ENCODE data around the gene SBF1.

SBF1 gene

GRCh38 chr22:50473855-50474671 is 772 bp downstream of the SBF1 start:
- DNase-seq = peak; percentile 71
- H3K14ac ChIP-seq (ENCODE audit: low read length in 2 of 2) = peak overlapping the region in 1 of 2 experiments; percentile 82
- H3K27me3 ChIP-seq (ENCODE audit: control insufficient read depth in 1 of 2, insufficient read depth in 1 of 2, low read length in 2 of 2) = peaks cover 0 to 4% of the 10 kb centered on the region in 2 experiments
- H2AFZ ChIP-seq (ENCODE audit: low read depth, low read length) = no peak overlapping the region
- H3K36me3 ChIP-seq (ENCODE audit: control insufficient read depth in 1 of 2, insufficient read depth in 2 of 2, low read depth in 1 of 2, low read length in 2 of 2) = peaks cover 0 to 25% of the 10 kb centered on the region in 2 experiments
- peak overlapping the region; percentile 85 to 91 for H3K4me3 ChIP-seq (ENCODE audit: insufficient read depth in 1 of 2, low read depth in 1 of 2, low read length in 2 of 2)
- H3K9ac ChIP-seq (ENCODE audit: low read length) = peak overlapping the region; percentile 88
- no peaks in the 10 kb centered on the region for H3K79me1 ChIP-seq (replicated peaks; ENCODE audit: low read length, poor library complexity, severe bottlenecking)
- peak overlapping the region in 1 of 2 experiments; percentile 9 for H3K4ac ChIP-seq (ENCODE audit: low read depth in 1 of 2, low read length in 2 of 2)
- no peak overlapping the region for H4K91ac ChIP-seq (ENCODE audit: low read length)
- no peak overlapping the region for H4K8ac ChIP-seq (ENCODE audit: low read length)
- H3K4me1 ChIP-seq (ENCODE audit: control insufficient read depth, insufficient read depth, low read depth, low read length) = peaks cover 54% of the 10 kb centered on the region
- H2BK15ac ChIP-seq (ENCODE audit: low read depth, poor library complexity, severe bottlenecking) = no peak overlapping the region
- H3K4me2 ChIP-seq (ENCODE audit: low read length, poor library complexity, severe bottlenecking) = peak overlapping the region; percentile 63
- no peak overlapping the region for H2AK5ac ChIP-seq (ENCODE audit: low read length, severe bottlenecking)
- H2BK12ac ChIP-seq (ENCODE audit: low read length in 2 of 2) = no peak overlapping the region
- WGBS = 14% methylated on average over 36 of the region's 62 CpGs
- H3K9me3 ChIP-seq (ENCODE audit: control insufficient read depth, low read length) = no peaks in the 10 kb centered on the region
- H3K23ac ChIP-seq (ENCODE audit: low read length in 2 of 2) = no peak overlapping the region
- H2BK120ac ChIP-seq (ENCODE audit: low read depth, low read length) = peak overlapping the region; percentile 20
- peak overlapping the region; percentile 8 for H3K27ac ChIP-seq (ENCODE audit: low read length, poor library complexity, severe bottlenecking)
- H3K18ac ChIP-seq (ENCODE audit: low read depth in 1 of 2, low read length in 2 of 2) = peak overlapping the region in 1 of 2 experiments; percentile 37
- no peak overlapping the region for H2BK5ac ChIP-seq (ENCODE audit: low read depth, low read length, poor library complexity, severe bottlenecking)

GRCh38 chr22:50473088-50473487 is 1.7 kb downstream of the SBF1 start:
- 98% methylated on average over 6 of the region's 6 CpGs for WGBS
- no peak for DNase-seq
- no peak overlapping the region for H3K14ac ChIP-seq (ENCODE audit: low read length in 2 of 2)

GRCh38 chr22:50471962-50472361 is 2.9 kb downstream of the SBF1 start:
- DNase-seq = no peak
- Histone ChIP-seq H4K8ac (ENCODE audit: low read length) (no peak overlapping the region), H3K4me1 (ENCODE audit: control insufficient read depth, insufficient read depth, low read depth, low read length) (peaks cover 65% of the 10 kb centered on the region), H3K79me1 (replicated peaks; ENCODE audit: low read length, poor library complexity, severe bottlenecking) (peaks cover 15% of the 10 kb centered on the region), H3K14ac (ENCODE audit: low read length in 2 of 2) (no peak overlapping the region), H2BK15ac (ENCODE audit: low read depth, poor library complexity, severe bottlenecking) (no peak overlapping the region), H2BK12ac (ENCODE audit: low read length in 2 of 2) (no peak overlapping the region), H3K4me2 (ENCODE audit: low read length, poor library complexity, severe bottlenecking) (no peak overlapping the region), H3K27ac (ENCODE audit: low read length, poor library complexity, severe bottlenecking) (no peak overlapping the region), H2AFZ (ENCODE audit: low read depth, low read length) (no peak overlapping the region), H3K27me3 (ENCODE audit: control insufficient read depth in 1 of 2, insufficient read depth in 1 of 2, low read length in 2 of 2) (no peaks in the 10 kb centered on the region), H3K23ac (ENCODE audit: low read length in 2 of 2) (no peak overlapping the region), H3K9ac (ENCODE audit: low read length) (no peak overlapping the region), H2AK5ac (ENCODE audit: low read length, severe bottlenecking) (no peak overlapping the region), H3K36me3 (ENCODE audit: control insufficient read depth in 1 of 2, insufficient read depth in 2 of 2, low read depth in 1 of 2, low read length in 2 of 2) (peaks cover 5 to 37% of the 10 kb centered on the region in 2 experiments), H3K4ac (ENCODE audit: low read depth in 1 of 2, low read length in 2 of 2) (no peak overlapping the region), H3K9me3 (ENCODE audit: control insufficient read depth, low read length) (no peaks in the 10 kb centered on the region), H3K4me3 (ENCODE audit: insufficient read depth in 1 of 2, low read depth in 1 of 2, low read length in 2 of 2) (no peak overlapping the region), H2BK5ac (ENCODE audit: low read depth, low read length, poor library complexity, severe bottlenecking) (no peak overlapping the region), H3K18ac (ENCODE audit: low read depth in 1 of 2, low read length in 2 of 2) (no peak overlapping the region), H4K91ac (ENCODE audit: low read length) (no peak overlapping the region), H2BK120ac (ENCODE audit: low read depth, low read length) (no peak overlapping the region)
- WGBS = 85% methylated on average over 5 of the region's 5 CpGs

More at GRCh38 chr22:50473088-50473487, 1.7 kb downstream of the SBF1 start:
- Histone ChIP-seq H2BK12ac (ENCODE audit: low read length in 2 of 2) (no peak overlapping the region), H3K79me1 (replicated peaks; ENCODE audit: low read length, poor library complexity, severe bottlenecking) (peaks cover 6% of the 10 kb centered on the region), H3K9ac (ENCODE audit: low read length) (peak overlapping the region; percentile 88), H3K27me3 (ENCODE audit: control insufficient read depth in 1 of 2, insufficient read depth in 1 of 2, low read length in 2 of 2) (no peaks in the 10 kb centered on the region), H2AK5ac (ENCODE audit: low read length, severe bottlenecking) (no peak overlapping the region), H3K27ac (ENCODE audit: low read length, poor library complexity, severe bottlenecking) (no peak overlapping the region), H3K4me2 (ENCODE audit: low read length, poor library complexity, severe bottlenecking) (no peak overlapping the region), H4K91ac (ENCODE audit: low read length) (no peak overlapping the region), H3K4ac (ENCODE audit: low read depth in 1 of 2, low read length in 2 of 2) (no peak overlapping the region), H2BK15ac (ENCODE audit: low read depth, poor library complexity, severe bottlenecking) (no peak overlapping the region), H3K18ac (ENCODE audit: low read depth in 1 of 2, low read length in 2 of 2) (no peak overlapping the region), H3K4me1 (ENCODE audit: control insufficient read depth, insufficient read depth, low read depth, low read length) (peaks cover 60% of the 10 kb centered on the region), H2AFZ (ENCODE audit: low read depth, low read length) (no peak overlapping the region), H4K8ac (ENCODE audit: low read length) (no peak overlapping the region), H2BK5ac (ENCODE audit: low read depth, low read length, poor library complexity, severe bottlenecking) (no peak overlapping the region), H3K9me3 (ENCODE audit: control insufficient read depth, low read length) (no peaks in the 10 kb centered on the region), H3K23ac (ENCODE audit: low read length in 2 of 2) (no peak overlapping the region), H2BK120ac (ENCODE audit: low read depth, low read length) (no peak overlapping the region), H3K4me3 (ENCODE audit: insufficient read depth in 1 of 2, low read depth in 1 of 2, low read length in 2 of 2) (peak overlapping the region in 1 of 2 experiments; percentile 85), H3K36me3 (ENCODE audit: control insufficient read depth in 1 of 2, insufficient read depth in 2 of 2, low read depth in 1 of 2, low read length in 2 of 2) (peaks cover 0 to 26% of the 10 kb centered on the region in 2 experiments)

GRCh38 chr22:50471197-50471847 is 3.5 kb downstream of the SBF1 start:
- Histone ChIP-seq H2BK120ac (ENCODE audit: low read depth, low read length) (no peak overlapping the region), H2BK12ac (ENCODE audit: low read length in 2 of 2) (no peak overlapping the region), H3K9ac (ENCODE audit: low read length) (no peak overlapping the region), H3K79me1 (replicated peaks; ENCODE audit: low read length, poor library complexity, severe bottlenecking) (peaks cover 20% of the 10 kb centered on the region), H3K4me2 (ENCODE audit: low read length, poor library complexity, severe bottlenecking) (no peak overlapping the region), H3K18ac (ENCODE audit: low read depth in 1 of 2, low read length in 2 of 2) (no peak overlapping the region), H4K8ac (ENCODE audit: low read length) (no peak overlapping the region), H3K4me1 (ENCODE audit: control insufficient read depth, insufficient read depth, low read depth, low read length) (peaks cover 65% of the 10 kb centered on the region), H3K4ac (ENCODE audit: low read depth in 1 of 2, low read length in 2 of 2) (no peak overlapping the region), H4K91ac (ENCODE audit: low read length) (no peak overlapping the region), H3K27me3 (ENCODE audit: control insufficient read depth in 1 of 2, insufficient read depth in 1 of 2, low read length in 2 of 2) (no peaks in the 10 kb centered on the region), H3K27ac (ENCODE audit: low read length, poor library complexity, severe bottlenecking) (no peak overlapping the region), H3K9me3 (ENCODE audit: control insufficient read depth, low read length) (no peaks in the 10 kb centered on the region), H2AK5ac (ENCODE audit: low read length, severe bottlenecking) (no peak overlapping the region), H3K14ac (ENCODE audit: low read length in 2 of 2) (no peak overlapping the region), H2AFZ (ENCODE audit: low read depth, low read length) (no peak overlapping the region), H3K23ac (ENCODE audit: low read length in 2 of 2) (no peak overlapping the region), H2BK5ac (ENCODE audit: low read depth, low read length, poor library complexity, severe bottlenecking) (no peak overlapping the region), H3K4me3 (ENCODE audit: insufficient read depth in 1 of 2, low read depth in 1 of 2, low read length in 2 of 2) (no peak overlapping the region), H2BK15ac (ENCODE audit: low read depth, poor library complexity, severe bottlenecking) (no peak overlapping the region), H3K36me3 (ENCODE audit: control insufficient read depth in 1 of 2, insufficient read depth in 2 of 2, low read depth in 1 of 2, low read length in 2 of 2) (peaks cover 11 to 44% of the 10 kb centered on the region in 2 experiments)
- no peak for DNase-seq
- WGBS = 90% methylated on average over 19 of the region's 21 CpGs
